ENCODE measurements around the gene HLA-B. TPM values are rescaled to one million over a fixed set of nuclear protein-coding genes. Genes with fewer than 3 reads are reported as not detected.

Gene HLA-B
- polyA plus RNA-seq, 1 donor from 2014 or later = 9.4 TPM

GRCh38 chr6:31351401-31352309 lies 5.3 kb downstream of the HLA-B start:
- no peaks in the 10 kb centered on the region for H3K9me3 ChIP-seq (ENCODE audit: low read length)
- peaks cover 10% of the 10 kb centered on the region for H3K27me3 ChIP-seq (ENCODE audit: insufficient read depth, low read depth, low read length)
- H4K20me1 ChIP-seq (ENCODE audit: insufficient read depth) = no peaks in the 10 kb centered on the region
- no peak overlapping the region for H3K9ac ChIP-seq (ENCODE audit: low read length)
- TF ChIP-seq REST (IDR thresholded peaks at IDR 0.05; ENCODE audit: borderline replicate concordance) (no peak), EP300 (conservative IDR thresholded peaks at IDR 0.05; ENCODE audit: poor library complexity, severe bottlenecking) (no peak), TAF1 (IDR thresholded peaks at IDR 0.05; ENCODE audit: low read depth) (no peak), EZH2 (IDR thresholded peaks at IDR 0.05; ENCODE audit: borderline replicate concordance, insufficient read depth, low read length, poor library complexity, severe bottlenecking) (no peak), MXI1 (conservative IDR thresholded peaks at IDR 0.05; ENCODE audit: poor library complexity, severe bottlenecking) (no peak), RAD21 (conservative IDR thresholded peaks at IDR 0.05) (no peak), SMC3 (conservative IDR thresholded peaks at IDR 0.05; ENCODE audit: poor library complexity) (no peak)
- TF ChIP-seq, protein P1, sequence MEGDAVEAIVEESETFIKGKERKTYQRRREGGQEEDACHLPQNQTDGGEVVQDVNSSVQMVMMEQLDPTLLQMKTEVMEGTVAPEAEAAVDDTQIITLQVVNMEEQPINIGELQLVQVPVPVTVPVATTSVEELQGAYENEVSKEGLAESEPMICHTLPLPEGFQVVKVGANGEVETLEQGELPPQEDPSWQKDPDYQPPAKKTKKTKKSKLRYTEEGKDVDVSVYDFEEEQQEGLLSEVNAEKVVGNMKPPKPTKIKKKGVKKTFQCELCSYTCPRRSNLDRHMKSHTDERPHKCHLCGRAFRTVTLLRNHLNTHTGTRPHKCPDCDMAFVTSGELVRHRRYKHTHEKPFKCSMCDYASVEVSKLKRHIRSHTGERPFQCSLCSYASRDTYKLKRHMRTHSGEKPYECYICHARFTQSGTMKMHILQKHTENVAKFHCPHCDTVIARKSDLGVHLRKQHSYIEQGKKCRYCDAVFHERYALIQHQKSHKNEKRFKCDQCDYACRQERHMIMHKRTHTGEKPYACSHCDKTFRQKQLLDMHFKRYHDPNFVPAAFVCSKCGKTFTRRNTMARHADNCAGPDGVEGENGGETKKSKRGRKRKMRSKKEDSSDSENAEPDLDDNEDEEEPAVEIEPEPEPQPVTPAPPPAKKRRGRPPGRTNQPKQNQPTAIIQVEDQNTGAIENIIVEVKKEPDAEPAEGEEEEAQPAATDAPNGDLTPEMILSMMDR (IDR thresholded peaks at IDR 0.05; ENCODE audit: poor library complexity, severe bottlenecking) = no peak
- H3K4me2 ChIP-seq (ENCODE audit: low read length) = no peak overlapping the region
- H3K79me2 ChIP-seq (replicated peaks; ENCODE audit: insufficient read depth, low read length) = no peaks in the 10 kb centered on the region
- no peaks in the 10 kb centered on the region for H3K36me3 ChIP-seq (ENCODE audit: insufficient read depth, low read length)
- H3K9me2 ChIP-seq (ENCODE audit: insufficient read depth, low read length) = no peaks in the 10 kb centered on the region
- no peak overlapping the region for H2AFZ ChIP-seq (ENCODE audit: low read depth, low read length)
- H3K4me3 ChIP-seq (ENCODE audit: low read length) = no peak overlapping the region
- H3F3A ChIP-seq (ENCODE audit: insufficient read depth, low read length, poor library complexity, severe bottlenecking) = no peaks in the 10 kb centered on the region
- no peak overlapping the region for H3K27ac ChIP-seq (ENCODE audit: low read length)

- Histone ChIP-seq H4K20me1 (ENCODE audit: insufficient read depth) (no peaks in the 10 kb centered on the region), H3F3A (ENCODE audit: insufficient read depth, low read length, poor library complexity, severe bottlenecking) (no peaks in the 10 kb centered on the region), H3K9me2 (ENCODE audit: insufficient read depth, low read length) (no peaks in the 10 kb centered on the region), H3K9ac (ENCODE audit: low read length) (no peak overlapping the region), H3K4me3 (ENCODE audit: low read length) (no peak overlapping the region), H3K27ac (ENCODE audit: low read length) (no peak overlapping the region), H3K4me2 (ENCODE audit: low read length) (no peak overlapping the region), H3K9me3 (ENCODE audit: low read length) (no peaks in the 10 kb centered on the region), H3K79me2 (replicated peaks; ENCODE audit: insufficient read depth, low read length) (no peaks in the 10 kb centered on the region), H2AFZ (ENCODE audit: low read depth, low read length) (no peak overlapping the region), H3K36me3 (ENCODE audit: insufficient read depth, low read length) (no peaks in the 10 kb centered on the region), H3K27me3 (ENCODE audit: insufficient read depth, low read depth, low read length) (peaks cover 5% of the 10 kb centered on the region)
- no peak for TF ChIP-seq EP300 (conservative IDR thresholded peaks at IDR 0.05; ENCODE audit: poor library complexity, severe bottlenecking)
- no peak for TF ChIP-seq EZH2 (IDR thresholded peaks at IDR 0.05; ENCODE audit: borderline replicate concordance, insufficient read depth, low read length, poor library complexity, severe bottlenecking)
- no peak for TF ChIP-seq SMC3 (conservative IDR thresholded peaks at IDR 0.05; ENCODE audit: poor library complexity)
- no peak for TF ChIP-seq POLR2AphosphoS5 (IDR thresholded peaks at IDR 0.05)
- no peak for TF ChIP-seq TAF1 (IDR thresholded peaks at IDR 0.05; ENCODE audit: low read depth)
These were observed 6.0 kb downstream of the HLA-B start for GRCh38 chr6:31351033-31351380.

All from neural cell (in vitro differentiated cells).